ENCODE data around the gene CACNA2D3.

Gene CACNA2D3

GRCh38 chr3:54447427-54447826 lies 325.1 kb downstream of the CACNA2D3 start:
- no peak for TF ChIP-seq CTCF (IDR thresholded peaks at IDR 0.05)

GRCh38 chr3:54454806-54455205 lies 332.5 kb downstream of the CACNA2D3 start:
- no peak for TF ChIP-seq CTCF (IDR thresholded peaks at IDR 0.05)

- TF ChIP-seq CTCF (IDR thresholded peaks at IDR 0.05) = no peak
These were observed 336.0 kb downstream of the CACNA2D3 start for GRCh38 chr3:54458357-54458756.

GRCh38 chr3:54476891-54477290 lies 354.5 kb downstream of the CACNA2D3 start:
- TF ChIP-seq CTCF (IDR thresholded peaks at IDR 0.05) = no peak

- TF ChIP-seq CTCF (IDR thresholded peaks at IDR 0.05) = no peak
These were observed 359.4 kb downstream of the CACNA2D3 start for GRCh38 chr3:54481606-54482365.

- no peak for TF ChIP-seq CTCF (IDR thresholded peaks at IDR 0.05)
These were observed 362.0 kb downstream of the CACNA2D3 start for GRCh38 chr3:54484334-54484733.

GRCh38 chr3:54486317-54486716 lies 364.0 kb downstream of the CACNA2D3 start:
- no peak for TF ChIP-seq CTCF (IDR thresholded peaks at IDR 0.05)

GRCh38 chr3:54488297-54488696 lies 365.9 kb downstream of the CACNA2D3 start:
- no peak for TF ChIP-seq CTCF (IDR thresholded peaks at IDR 0.05)

Measured in LNCAP (cell line).